Measurements from ENCODE around the gene CCDC59. TPM values are rescaled to one million over a fixed set of nuclear protein-coding genes. Genes with fewer than 3 reads are reported as not detected.
A peak's percentile ranks its signal among the peaks of the same experiment; 100 is the strongest.

CCDC59 gene
- total RNA-seq, 1 donor from 2014 or later, result 14.4 TPM

DNA sequence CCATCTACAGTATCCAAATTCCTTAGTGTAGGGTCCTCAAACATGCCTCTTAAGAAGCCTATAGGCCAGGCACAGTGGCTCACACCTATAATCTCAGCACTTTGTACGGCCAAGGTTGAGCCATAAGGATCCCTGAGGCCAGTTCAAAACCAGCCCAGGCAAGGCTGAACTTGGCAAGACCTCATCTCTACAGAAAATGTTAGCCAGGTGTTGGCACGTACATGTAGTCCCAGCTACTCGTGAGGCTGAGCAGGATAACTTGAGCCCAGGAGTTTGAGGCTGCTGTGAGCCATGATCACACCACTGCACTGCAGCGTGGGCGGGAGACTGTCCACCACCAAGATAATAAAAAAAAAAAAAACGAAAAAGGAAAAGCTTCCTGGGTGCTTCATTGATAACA lies 6.8 kb downstream of the CCDC59 start:
- intact Hi-C loops (cut with DNase I), result loop anchor here (10.0 kb wide), 1 partner anchor 707 kb away; no protein-coding TSS in a partner anchor
- no peak for DNase-seq (ENCODE audit: low spot score in 2 of 2)
- peaks cover 0 to 8% of the 10 kb centered on the region in 2 donors for H3K4me1 ChIP-seq
- no peaks in the 10 kb centered on the region for H3K27me3 ChIP-seq
- no peak overlapping the region for H3K4me3 ChIP-seq
- H3K9me3 ChIP-seq, result no peaks in the 10 kb centered on the region
- TF ChIP-seq, protein P1, sequence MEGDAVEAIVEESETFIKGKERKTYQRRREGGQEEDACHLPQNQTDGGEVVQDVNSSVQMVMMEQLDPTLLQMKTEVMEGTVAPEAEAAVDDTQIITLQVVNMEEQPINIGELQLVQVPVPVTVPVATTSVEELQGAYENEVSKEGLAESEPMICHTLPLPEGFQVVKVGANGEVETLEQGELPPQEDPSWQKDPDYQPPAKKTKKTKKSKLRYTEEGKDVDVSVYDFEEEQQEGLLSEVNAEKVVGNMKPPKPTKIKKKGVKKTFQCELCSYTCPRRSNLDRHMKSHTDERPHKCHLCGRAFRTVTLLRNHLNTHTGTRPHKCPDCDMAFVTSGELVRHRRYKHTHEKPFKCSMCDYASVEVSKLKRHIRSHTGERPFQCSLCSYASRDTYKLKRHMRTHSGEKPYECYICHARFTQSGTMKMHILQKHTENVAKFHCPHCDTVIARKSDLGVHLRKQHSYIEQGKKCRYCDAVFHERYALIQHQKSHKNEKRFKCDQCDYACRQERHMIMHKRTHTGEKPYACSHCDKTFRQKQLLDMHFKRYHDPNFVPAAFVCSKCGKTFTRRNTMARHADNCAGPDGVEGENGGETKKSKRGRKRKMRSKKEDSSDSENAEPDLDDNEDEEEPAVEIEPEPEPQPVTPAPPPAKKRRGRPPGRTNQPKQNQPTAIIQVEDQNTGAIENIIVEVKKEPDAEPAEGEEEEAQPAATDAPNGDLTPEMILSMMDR (IDR thresholded peaks at IDR 0.05), result no peak
- peaks cover 24 to 54% of the 10 kb centered on the region in 2 donors for H3K36me3 ChIP-seq
- no peak overlapping the region for H3K27ac ChIP-seq

DNA sequence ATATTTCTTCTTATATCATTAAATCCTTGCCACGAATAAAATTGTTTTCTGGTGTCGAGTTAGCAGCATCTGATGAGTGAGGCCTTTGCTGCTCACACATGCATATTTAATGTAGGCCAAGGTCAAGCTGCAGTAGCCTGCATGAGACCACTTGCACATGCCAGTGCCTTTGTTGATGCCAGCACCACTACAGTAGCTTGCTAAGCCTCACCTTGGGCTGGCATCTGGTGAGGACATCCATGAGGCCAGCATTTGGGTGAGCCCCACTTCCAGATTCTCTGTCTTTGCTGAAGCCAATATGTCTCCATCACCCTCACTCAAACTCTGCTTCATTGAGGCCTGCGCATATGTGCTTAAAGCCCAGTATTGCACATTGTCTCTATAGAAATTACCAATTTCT lies 8.0 kb downstream of the CCDC59 start:
- Histone ChIP-seq H3K4me3 (no peak overlapping the region), H3K36me3 (peaks cover 16 to 45% of the 10 kb centered on the region in 2 donors), H3K27ac (no peak overlapping the region), H3K9me3 (no peaks in the 10 kb centered on the region), H3K27me3 (no peaks in the 10 kb centered on the region), H3K4me1 (peaks cover 0 to 2% of the 10 kb centered on the region in 2 donors)
- intact Hi-C loops (cut with DNase I), result loop anchor here (10.0 kb wide), 1 partner anchor 705 kb away; no protein-coding TSS in a partner anchor
- no peak for DNase-seq (ENCODE audit: low spot score in 2 of 2)
- TF ChIP-seq, protein P1 (IDR thresholded peaks at IDR 0.05), result no peak

DNA sequence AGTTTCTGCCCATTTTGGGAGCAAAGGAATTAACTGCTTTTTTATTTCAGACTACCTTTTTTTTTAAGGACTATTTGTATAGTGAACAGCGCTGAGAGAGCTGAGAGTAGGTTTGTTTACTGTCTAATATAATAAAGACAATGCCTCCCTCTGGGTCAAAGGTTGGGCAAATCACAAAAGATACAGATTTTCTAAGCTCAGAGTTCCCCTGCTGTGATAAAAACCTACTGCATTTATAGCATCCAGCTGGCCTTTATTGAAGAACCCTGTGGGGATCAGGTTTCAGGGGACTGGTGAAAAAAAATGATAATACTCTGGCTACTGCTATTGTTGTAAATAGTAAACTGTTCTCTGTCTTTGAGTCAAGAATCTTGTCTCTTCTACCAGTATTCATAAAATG lies 28.7 kb downstream of the CCDC59 start:
- intact Hi-C loops (cut with DNase I), result loop anchor here (5.0 kb wide), 1 partner anchor 682 kb away; no protein-coding TSS in a partner anchor
- H3K27ac ChIP-seq, result no peak overlapping the region
- DNase-seq (ENCODE audit: low spot score in 2 of 2), result no peak

DNA sequence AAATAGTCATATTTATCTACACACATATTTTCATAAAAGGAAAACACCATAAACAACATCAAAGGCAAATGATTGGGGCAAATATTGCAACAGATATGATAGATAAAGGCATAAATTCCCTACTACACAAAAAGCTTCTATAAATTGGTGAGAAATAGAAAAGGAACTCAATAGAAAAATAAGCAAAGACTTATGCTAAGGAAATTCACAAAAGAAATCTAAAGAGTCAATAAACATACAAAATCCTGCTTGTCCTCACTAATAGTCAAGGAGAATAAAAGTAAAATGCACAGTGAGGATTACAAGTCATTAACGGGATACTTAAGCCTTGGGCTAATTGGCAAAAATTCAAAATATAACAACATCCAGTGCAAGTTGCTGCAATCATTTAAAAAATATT lies 30.3 kb downstream of the CCDC59 start:
- intact Hi-C loops (cut with DNase I), result loop anchor here (5.0 kb wide), 1 partner anchor 681 kb away; no protein-coding TSS in a partner anchor
- TF ChIP-seq, protein P1 (IDR thresholded peaks at IDR 0.05), result no peak
- Histone ChIP-seq H3K27me3 (no peaks in the 10 kb centered on the region), H3K36me3 (no peaks in the 10 kb centered on the region), H3K4me1 (peaks cover 0 to 2% of the 10 kb centered on the region in 2 donors), H3K27ac (no peak overlapping the region), H3K4me3 (no peak overlapping the region), H3K9me3 (no peaks in the 10 kb centered on the region)
- DNase-seq (ENCODE audit: low spot score in 2 of 2), result no peak

More for the DNA sequence above, 28.7 kb downstream of the CCDC59 start:
- Histone ChIP-seq H3K36me3 (no peaks in the 10 kb centered on the region), H3K9me3 (no peaks in the 10 kb centered on the region), H3K27me3 (no peaks in the 10 kb centered on the region), H3K4me3 (no peak overlapping the region), H3K4me1 (peaks cover 0 to 2% of the 10 kb centered on the region in 2 donors)
- TF ChIP-seq, protein P1 (IDR thresholded peaks at IDR 0.05), result no peak

DNA sequence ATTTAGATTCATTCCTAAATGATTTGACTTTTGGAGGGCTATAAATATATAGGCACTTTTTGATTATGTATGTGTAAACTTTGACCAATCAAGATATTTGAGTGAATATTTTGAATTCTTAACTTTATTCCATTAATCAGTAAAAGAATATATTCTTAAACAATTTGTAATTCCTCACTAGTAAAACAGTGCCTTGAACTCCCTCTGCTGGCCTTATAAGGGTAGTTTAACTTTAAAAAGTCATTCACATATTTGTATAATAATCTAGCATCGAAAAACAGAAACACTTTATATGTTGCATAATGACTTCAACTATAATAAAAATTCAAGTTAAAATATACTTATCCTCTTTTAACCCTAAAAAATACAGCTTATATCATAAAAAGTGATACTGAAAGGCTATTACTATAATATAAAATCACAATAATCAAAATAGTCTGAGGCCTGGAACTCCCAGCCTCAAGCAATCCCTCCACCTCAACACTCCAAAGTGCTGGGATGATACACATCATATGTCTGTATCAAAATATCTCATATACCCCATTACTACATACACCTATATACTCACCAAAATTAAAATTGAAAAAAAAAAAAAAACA lies 31.2 kb downstream of the CCDC59 start:
- Histone ChIP-seq H3K9me3 (no peaks in the 10 kb centered on the region), H3K27me3 (no peaks in the 10 kb centered on the region), H3K4me1 (peaks cover 0 to 2% of the 10 kb centered on the region in 2 donors), H3K27ac (no peak overlapping the region), H3K4me3 (no peak overlapping the region), H3K36me3 (no peaks in the 10 kb centered on the region)
- DNase-seq (ENCODE audit: low spot score in 2 of 2), result no peak
- TF ChIP-seq, protein P1 (IDR thresholded peaks at IDR 0.05), result peak in 2 of 3 experiments; percentile 36 to 44
- intact Hi-C loops (cut with DNase I), result loop anchor here (5.0 kb wide), 1 partner anchor 680 kb away; no protein-coding TSS in a partner anchor
